Endometrial microvascular endothelial cells (primary cell): ENCODE data around the gene MFSD8. TPM values are rescaled to one million over a fixed set of nuclear protein-coding genes. Genes with fewer than 3 reads are reported as not detected.

Experiments used
- in situ Hi-C: cut with HindIII; loops from 2 replicates; pipeline ENCODE4 v1.10.0; 2017; ENCODE audit warnings: low sequenced_read_pairs, low pct_unique_long_range_greater_than_20kb; ENCODE audit errors: inconsistent ontology term
- total RNA-seq: library from RNA; depleted of rRNA; stranded (reverse); fragments of >200 nt; gene quantifications from one replicate; pipeline ENCODE4 v1.2.3, GENCODE V29; 2015; ENCODE audit errors: inconsistent ontology term

Gene MFSD8
- total RNA-seq, 1 donor from 2014 or later, result 28.2 TPM

DNA sequence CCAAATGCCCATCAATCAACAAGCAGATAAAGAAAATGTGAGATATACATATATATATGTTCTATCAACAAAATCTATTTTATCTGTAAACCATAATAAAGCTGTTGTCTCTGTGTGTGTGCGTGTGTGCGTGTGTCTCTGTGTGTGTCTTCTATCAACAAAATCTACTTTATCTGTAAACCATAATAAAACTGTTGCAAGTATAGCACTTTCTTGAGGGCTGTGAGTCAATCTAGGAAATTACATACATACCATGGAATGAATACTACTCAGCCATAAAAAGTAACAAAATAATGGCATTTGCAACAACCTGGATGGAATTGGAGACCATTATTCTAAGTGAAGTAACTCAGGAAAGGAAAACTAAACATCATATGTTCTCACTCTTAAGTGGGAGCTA is 96.8 kb downstream of the MFSD8 start:
- in situ Hi-C loops, result no loop called here

Other genes starting within 250 kb of the MFSD8 start
- not detected for gene SLC25A31, start 234.8 kb downstream of the MFSD8 start, total RNA-seq
- 7.5 TPM for gene HSPA4L, start 182.9 kb downstream of the MFSD8 start, total RNA-seq
- 29.5 TPM for gene PLK4, start 84.3 kb downstream of the MFSD8 start, total RNA-seq
- gene ABHD18, start 233 bp upstream of the MFSD8 start, total RNA-seq, result 10.4 TPM
- 14.5 TPM for gene LARP1B, start 96.1 kb upstream of the MFSD8 start, total RNA-seq